Left renal cortex interstitium (tissue), 4 donors: ENCODE measurements around the gene CEP63. TPM values are rescaled to one million over a fixed set of nuclear protein-coding genes. Genes with fewer than 3 reads are reported as not detected.

ENCODE experiments used
- DNase-seq, 4 donors: peaks; one replicate each; pipeline ENCODE4 v3.0.0-alpha.2; 2013; ENCODE audit warnings: low read depth in 4 of 4, low spot score in 2 of 4, missing footprints in 1 of 4
- polyA plus RNA-seq, 4 donors: library from polyadenylated mRNA; unstranded; fragments of 120-200 nt; gene quantifications; one replicate each; pipeline ENCODE4 v1.2.1, GENCODE V29; 2013; ENCODE audit not compliant: insufficient read length in 4 of 4

Gene CEP63
- polyA plus RNA-seq, 4 donors, result 28.7 to 38.1 (median 36.5) TPM

DNA sequence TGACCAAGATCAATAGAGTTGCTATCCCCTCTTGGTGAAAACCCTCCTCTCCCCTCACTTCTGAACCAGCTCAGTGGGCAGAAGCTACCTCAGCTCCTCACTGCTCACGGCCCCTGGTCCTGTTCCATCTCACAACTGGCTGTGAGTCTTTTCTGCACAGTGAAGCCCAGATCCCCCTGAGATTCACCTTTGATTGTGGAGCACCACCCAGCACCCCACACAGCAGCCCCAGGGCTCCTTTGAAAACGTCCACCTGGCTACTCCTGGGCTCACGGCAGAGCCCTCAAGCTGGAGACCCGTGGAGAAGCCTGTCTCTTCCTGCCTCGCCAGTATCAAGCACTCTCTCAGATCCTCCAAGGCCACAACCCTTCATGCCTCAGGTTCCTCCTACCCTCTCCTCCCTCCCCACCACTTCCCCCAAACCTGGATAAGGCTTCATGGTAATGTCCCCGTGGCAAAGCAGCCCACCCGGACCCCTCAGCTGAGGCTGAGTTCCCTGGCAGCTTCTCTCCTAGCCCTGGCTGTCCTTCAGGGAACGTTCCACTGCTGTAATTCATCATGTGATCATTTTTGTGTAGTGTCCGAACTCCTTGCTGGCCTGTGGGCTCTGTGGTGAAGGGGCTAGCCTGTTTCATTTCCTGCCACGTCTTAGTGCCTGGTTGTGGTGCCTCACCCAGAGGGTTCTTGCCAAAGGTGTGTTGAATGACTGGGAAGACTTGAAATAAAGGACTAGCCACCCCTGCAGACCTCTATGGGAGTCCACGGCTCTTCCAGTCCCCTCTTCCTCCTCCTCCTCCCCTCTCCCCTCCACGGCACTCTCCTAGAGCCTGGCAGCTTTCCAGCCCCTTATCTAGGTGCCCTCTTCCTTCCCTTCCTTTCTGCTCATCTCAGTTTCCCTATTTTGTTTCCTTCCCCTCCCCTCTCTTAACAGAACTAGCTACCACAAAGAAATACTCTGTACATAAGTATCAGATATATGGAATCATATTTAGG lies 120.5 kb downstream of the CEP63 start:
- DNase-seq, result no peak

DNA sequence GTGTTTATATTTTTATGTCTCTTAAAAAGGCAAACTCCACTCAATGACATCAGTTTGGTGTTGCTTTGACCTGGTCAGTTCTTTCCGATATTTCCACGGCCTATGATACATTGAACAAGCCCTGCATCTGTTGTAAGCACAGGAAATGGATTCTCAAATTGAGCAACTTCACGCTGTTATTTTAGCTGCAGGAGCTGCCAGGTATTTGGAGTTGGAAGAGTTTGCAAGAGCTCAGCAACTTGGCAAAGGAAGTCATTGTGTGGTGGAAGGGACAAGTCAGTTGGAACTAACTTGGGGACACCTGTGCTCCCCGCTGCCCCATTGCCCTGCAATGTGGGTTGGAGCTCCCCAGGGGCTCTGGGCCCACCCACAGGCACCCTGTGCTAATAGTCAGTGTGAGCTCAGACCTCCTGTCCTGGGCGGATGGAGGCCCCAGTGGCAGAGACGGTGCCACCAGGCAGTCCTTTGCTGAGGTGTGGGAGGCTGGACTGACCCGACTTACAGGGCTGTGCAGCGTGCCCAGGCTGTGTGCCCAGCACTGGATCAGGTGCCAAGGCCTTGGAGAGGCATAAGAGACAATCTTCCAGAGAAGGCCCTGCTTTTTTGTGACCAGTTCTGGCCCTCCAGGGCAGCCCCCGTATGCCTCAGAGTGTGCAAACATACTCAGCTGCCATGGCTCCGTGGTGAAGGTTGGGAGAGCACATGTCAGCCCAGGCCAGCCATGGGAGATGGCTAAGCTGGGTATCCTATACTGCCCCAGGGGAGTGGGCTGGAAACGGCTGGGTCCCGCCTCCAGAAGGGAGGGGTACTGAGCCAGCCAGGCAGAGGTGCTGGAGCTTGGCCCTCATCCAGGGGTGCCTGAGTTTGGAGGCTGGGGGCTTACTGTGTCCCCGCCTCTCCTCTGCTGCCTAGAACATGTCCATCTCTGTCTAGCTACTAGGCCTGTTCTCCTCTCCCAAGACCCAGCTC lies 121.5 kb downstream of the CEP63 start:
- no peak for DNase-seq

DNA sequence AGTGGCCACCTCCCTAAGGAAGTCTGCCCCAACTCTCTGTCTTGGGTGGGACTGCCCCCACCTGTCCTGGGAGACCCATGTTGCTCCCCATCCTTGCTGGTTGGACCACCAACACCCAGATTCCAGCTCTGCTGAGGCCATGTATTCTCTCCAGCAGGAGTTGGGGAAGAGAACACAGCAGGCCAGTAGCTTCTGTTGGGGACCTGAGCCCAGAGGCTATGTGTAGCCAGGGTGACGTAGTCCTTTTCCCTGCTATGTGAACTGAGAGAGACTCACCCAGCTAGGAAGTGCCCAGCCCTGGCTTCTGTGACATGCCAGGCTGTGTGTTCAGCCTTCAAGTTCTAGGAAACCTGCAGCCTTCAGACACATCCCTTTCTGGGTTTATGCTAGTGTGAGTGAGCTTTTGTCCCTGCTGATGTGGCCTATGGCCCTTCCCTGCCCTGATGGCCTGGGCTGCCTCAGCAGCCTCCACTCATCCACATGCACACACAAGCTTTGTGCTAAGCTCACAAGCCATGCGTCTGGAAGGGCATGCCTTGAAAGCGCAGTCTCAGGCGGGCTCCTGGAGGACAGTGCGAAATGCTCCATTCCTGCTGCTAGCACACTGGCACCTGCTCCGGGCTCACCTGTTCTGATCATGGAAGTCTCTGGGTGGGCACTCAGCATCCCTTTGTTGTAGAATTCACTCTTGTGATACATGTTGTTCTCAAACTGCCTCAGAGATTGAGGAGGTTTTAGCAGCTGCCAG lies 122.3 kb downstream of the CEP63 start:
- no peak for DNase-seq

DNA sequence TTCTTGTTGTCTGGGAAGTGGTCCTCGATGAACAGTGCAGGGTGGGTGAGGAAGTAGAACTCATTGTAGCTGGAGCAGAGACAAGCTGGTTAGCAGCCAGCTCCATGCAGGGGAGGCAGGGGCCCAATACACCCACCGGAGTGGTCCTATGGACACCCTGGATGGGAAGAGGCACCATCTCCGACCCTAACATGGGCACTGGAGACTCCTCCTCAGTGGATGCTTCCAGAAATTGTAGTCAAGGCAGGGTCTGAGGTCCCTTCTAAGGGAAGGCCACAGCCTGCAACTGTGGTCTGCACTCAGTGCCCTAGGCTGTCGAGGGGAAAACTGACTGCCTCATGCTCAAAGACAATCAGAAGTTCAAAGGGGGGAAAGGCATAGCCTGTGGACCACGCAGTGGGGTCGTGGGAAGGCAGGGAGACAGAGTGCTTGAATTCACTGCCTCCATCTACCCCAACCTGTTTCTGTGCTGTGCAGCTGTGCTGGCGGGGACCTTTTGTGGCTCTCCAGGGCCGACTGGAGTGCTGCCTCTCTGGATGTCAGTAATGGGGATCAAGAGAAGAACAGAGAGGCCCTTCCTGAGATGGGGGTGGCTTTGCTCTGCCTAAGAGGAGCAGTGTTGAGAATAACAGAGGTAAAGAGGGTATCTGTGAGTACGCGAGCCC lies 123.0 kb downstream of the CEP63 start:
- no peak for DNase-seq

DNA sequence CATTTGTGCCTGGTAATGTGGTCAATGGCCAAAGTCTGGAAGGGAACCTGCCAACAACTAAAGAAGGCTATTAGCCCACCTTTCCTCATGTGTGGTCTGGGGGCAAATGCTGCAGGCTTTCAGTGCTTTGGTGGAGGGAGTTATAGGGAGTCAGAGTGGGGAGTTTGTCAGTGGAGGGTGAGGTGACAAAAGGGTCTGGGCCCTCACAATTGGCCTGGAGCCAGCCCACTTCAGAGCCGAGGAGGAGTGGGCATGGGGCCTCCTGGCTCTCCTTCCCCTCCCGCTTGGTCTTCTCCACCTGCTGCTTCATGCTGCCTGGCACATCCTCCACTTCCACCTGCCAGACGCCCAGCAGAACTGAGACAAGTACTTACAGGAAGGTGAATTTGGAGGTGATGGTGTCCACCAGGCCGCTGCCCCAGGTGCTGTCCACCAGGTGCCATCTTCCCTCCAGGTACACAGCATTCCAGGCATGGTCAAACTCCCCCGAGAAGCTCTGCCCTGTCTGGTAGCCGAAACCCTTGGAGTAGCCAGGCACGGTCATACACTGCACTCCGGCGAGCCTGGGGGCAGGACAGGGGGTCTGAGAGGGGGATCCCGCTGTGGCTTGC lies 124.1 kb downstream of the CEP63 start:
- DNase-seq, result no peak

DNA sequence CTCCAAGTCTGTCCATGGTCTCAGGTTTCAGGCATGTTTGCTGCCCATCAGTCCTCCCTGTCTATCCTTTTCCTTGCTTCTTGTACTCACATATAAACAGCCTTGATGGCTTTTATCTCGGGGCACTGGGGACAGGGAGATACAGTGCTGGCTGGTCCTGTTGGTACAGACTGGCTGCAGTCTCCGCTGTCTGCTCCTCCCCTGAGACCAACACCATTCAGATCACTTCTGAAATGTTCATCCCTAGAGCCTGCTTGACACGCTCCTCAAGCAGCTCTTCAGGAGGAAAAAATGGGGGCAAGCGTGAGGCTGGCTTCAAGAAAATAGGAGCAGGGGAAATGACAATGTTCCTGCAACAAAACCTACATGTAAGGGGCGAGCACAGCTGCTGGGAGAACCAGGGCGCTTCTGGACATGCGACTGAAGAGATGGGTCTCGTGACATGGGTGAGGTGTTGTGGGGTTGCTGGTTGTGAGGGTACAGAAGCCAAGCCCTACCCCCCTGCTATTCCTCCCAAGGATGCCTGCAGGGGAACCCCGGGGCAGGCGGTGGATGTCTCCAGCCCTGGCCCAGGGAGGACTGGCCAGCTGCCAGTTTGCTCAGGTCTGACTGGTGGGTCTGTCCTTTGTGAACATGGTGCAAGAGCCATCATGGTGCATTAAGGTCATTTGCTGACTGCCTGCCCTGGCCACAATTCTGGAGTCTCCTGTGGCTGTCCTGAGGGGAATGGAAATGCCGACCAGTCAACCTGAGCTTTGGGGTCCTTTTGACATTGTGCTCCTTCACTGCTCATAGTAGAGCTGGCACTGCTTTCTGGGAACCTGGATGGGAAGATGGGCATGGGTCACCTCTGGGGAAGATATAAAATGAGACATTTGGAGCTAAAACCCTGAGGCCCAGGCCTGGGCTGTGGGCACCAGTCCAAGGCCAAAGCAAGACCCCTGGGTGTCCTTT lies 124.9 kb downstream of the CEP63 start:
- DNase-seq, result no peak

DNA sequence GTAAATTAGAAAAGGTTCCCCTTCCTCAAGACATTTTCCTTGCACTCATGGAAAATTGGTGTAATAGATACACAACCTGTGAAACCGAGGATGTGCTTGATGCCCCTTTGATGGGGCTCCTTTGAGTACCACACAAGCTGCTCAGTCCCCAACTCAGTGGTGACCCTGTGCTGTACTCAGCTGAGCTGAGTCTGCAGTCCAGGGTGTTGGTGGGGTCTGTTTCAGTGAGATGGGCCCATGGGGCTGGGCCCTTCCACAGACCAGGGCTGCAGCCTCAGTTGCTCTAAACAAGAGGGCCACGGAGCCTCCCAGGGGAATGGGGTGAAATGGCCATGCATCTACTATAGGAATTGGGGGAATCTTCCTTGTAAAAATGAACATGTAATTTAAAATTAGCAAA lies 125.7 kb downstream of the CEP63 start:
- DNase-seq, result no peak

DNA sequence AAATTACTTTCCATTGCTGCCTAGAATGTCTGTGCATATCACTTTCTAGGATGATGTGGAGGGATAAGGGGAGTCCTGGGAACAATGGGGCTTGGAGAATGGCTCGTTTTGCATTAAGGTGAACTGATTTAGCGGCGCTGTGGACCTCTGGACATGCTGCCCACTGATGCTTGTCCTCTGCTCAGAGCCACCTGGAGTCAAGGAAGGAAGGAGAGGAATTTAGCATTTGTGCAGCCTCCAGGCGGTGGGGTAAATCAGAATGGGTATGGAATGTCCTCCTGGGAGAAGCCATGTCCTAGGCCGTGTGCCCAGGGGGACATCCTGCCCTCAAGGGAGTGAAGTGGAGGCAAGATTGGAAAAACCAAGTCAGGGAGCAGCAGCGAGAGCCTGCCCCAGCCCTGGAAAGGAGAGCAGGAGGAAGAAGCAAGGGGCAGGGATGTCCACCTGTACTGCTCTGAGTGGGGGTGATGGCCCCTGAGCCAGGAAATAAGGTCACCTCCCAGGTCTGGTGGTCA lies 127.2 kb downstream of the CEP63 start:
- no peak for DNase-seq

DNA sequence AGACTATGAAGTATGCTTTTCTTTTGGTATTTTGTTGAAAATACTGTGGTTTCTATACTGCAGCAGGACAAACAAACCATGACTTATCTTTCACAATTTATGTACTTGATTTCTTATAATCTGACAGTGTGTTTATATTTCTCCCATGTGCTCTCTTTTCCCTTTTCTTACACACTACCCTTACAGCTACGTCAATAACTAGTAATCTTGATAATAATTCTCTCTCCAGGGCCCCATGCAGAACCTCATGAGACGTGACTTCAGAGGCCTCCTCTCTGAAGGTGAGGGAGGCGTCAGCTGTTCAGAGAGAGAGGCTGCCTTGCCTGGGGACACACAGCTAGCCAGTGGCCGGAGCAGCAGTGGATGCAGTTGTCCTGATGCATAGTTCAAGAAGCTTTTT lies 129.1 kb downstream of the CEP63 start:
- no peak for DNase-seq

DNA sequence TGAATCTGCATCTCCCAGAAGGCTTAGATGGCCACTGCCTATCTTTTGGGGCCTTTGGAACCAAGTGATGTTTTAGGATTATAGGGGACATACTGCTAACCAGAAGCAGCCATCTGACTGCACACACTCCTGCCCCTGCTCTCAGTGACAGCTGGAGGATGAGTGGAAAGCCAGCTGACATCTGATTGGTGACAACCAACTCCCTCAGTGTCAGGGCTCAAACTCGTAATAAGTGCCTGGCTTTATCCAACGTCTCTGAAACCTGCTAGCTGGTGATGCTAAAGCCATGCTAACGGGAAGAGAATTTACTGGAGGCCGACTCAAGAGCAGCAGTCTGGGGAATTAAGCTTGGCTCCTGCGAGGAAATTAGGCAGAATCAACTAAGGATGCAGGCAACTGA lies 129.9 kb downstream of the CEP63 start:
- no peak for DNase-seq

DNA sequence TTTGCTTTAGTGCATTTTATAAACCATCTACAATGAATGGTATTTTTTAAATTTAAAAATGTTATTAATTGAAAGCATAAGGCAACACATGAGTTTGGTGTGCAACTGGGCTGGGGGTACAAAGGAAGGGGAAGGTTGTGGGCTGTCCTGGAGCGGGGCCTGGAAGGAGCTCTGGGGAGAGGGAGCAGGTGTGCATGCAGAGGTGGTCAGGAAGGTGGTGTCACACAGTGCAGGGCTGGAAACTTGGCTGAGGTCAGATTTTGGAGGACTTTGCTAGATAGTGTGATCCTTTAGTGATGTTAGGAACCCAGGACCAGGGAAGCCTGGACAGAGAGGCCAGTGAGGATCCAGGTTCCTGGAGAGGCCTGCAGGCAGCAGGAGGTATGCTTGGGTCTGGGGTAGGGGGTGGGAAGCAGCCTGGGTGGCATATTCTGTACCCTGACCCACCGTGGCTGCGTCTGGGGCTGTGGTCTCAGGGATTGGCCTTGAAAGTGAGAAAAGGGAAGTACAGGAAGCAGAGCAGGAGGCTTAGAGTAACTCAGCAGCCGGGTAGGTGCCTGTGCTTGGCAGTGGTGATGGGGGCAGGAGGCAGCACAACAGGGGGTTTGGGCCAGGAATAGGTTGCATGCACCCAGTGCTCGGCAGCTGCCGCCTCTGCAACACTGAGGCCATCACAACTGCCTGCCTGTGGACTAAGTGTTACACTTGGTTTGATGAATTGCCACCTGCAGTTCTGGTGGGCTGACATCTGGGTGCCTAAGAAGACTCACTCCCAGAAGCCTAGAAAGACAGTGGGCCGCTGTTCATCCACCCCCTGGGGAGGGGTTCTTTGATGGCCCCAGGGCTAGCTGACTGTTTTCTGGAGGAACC lies 132.0 kb downstream of the CEP63 start:
- DNase-seq, result no peak

DNA sequence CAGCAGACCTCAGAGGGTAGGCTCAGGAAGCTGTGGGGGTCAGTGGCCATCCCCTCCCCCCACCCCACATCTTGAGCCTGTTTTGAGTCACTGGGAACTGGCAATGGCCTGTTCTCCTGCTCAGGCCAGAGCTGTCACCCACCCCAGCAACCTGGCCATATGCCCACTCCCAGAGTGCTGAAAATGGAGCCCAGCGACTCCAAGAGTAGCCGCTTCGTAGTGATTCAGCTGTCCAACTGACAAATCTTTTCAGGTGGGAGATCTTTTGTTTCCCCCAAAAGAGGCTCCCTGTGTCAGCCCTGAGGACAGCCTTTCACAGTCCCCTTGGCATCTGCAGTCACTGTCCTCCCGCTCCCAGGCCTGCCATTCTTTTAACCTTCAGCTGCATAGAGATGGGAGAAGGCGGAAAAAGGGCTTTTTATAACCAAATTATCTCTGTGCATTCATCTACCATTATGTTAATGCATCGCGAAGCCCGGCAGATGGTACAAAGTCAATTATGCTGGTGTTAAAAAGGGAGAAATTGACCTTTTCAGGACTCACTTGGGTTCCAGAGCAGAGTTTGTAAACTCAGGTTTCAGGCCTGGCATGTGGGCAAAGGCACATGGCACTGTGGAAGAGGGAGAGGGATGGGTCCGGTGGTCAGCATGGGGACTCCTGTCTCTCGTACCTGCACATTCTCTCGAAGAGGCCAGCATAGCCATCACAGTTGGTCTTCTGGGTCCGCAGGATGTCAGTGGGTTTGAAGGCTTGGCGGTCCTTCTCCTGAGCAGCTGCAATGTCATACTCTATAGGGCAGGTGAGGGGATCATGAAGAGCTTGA lies 132.8 kb downstream of the CEP63 start:
- no peak for DNase-seq

DNA sequence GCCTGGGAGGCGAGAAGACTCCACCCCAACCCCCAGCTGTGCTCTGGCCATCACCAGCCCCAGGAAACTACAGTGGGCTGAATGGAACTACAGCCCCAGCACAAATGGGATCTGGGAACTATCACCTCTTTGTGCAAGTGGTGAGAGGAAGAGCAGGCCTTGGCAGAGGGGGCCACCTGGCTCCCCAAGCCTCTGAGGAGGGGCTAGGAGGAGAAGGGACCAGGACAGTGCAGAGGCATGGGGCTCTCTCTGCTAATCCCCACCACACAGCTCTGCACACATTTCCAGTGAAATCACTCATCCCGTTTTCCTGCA lies 133.4 kb downstream of the CEP63 start:
- DNase-seq, result no peak

DNA sequence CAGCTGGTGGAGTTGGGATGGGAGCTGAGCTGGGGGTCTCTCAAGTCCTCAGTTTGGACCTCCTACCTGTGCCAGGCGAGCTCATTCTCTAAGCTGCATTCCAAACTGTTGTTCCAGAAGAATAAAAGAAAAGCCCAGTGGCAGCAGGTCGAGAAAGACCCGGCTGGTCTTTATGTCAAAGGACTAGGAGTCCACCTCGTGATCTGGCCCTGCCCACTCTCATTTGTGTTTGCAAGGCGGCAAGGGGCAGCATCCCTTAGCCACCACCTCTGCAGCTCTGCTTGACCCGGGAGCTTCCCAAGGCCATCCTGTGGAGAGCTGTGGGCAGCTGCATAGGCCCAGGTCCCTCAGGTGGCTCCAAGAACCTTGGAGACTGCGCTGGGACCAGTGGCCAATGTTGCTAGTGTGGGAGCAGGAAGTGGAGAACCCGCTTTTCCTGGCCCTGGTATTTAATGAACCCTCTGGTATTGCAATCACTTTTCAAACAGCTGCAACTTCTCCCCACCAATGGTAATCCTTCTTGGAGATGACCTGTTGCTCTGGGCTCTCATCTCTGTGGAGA lies 134.1 kb downstream of the CEP63 start:
- DNase-seq, result no peak

DNA sequence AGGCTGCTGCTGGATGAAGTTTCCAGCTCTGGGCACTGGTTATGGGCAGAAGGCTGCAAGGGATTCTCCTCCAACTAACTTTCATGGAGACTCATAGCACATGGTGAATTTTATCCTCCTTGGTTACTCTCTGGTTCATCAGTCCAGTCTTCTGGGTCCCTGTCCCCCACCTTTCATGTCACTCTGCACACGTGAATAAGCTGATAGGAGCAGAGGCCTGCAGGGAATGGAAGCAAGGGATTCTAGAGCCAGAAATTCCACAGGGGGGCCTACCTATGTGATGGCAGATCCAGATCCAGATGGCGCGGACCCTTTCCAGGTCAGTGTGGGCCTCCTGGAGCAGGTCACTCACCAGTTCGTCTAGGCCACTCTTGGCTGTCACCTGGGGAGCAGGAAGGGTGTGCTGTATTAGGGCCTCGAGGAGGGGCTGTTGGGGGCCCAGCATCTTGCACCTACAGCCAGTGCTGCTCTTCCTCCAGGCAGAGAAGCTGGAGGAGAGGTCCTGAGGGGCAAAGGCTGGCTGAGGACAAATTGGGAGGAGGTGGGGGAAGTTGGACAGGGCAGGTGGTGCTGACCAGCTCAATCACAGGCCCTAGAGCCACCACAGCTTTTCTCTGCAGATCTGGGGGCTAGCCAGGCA lies 134.7 kb downstream of the CEP63 start:
- no peak for DNase-seq

DNA sequence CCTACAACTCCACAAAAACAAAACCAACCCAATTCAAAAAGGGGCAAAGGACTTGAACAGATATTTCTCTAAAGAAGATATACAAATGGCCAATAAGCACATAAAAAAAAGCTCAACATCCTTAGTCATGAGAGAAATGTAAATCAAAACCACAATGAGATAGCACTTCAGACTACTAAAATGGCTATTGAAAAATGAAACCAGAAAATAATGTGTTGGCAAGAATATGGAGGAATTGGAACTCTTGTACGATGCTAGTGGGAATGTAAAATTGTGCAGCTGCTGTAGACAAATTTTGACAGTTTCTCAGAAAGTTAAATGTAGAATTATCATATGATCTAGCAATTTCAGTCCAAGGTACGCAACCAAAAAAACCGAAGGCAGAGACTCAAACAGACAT lies 136.0 kb downstream of the CEP63 start:
- no peak for DNase-seq
